HEK293T (cell line): Measurements from ENCODE around the gene RAD51B.

Experiments used
- ARNT ChIP-seq: fragments of 450-650 bp; IDR thresholded peaks from 2 replicates; pipeline ENCODE4 v1.6.1; 2017; ENCODE audit warnings: mild to moderate bottlenecking
- BHLHE40 ChIP-seq: fragments of 450-650 bp; IDR thresholded peaks from 2 replicates; pipeline ENCODE4 v1.6.1; 2016; ENCODE audit warnings: mild to moderate bottlenecking, moderate library complexity, borderline replicate concordance
- CTBP1 ChIP-seq: fragments of 450-650 bp; IDR thresholded peaks from 2 replicates; pipeline ENCODE4 v1.6.1; 2016; ENCODE audit warnings: borderline replicate concordance
- ELF4 ChIP-seq: fragments of 450-650 bp; IDR thresholded peaks from 2 replicates; pipeline ENCODE4 v1.6.1; 2017; ENCODE audit warnings: antibody characterized with exemption
- FOXK2 ChIP-seq: fragments of 450-650 bp; IDR thresholded peaks from 2 replicates; pipeline ENCODE4 v1.6.1; 2016; ENCODE audit warnings: mild to moderate bottlenecking
- LEF1 ChIP-seq: fragments of 450-650 bp; IDR thresholded peaks from 2 replicates; pipeline ENCODE4 v1.6.1; 2017; ENCODE audit warnings: mild to moderate bottlenecking, borderline replicate concordance
- NFRKB ChIP-seq: fragments of 450-650 bp; IDR thresholded peaks from 2 replicates; pipeline ENCODE4 v1.6.1; 2016; ENCODE audit warnings: mild to moderate bottlenecking, moderate library complexity
- PKNOX1 ChIP-seq: fragments of 450-650 bp; IDR thresholded peaks from 2 replicates; pipeline ENCODE4 v1.6.1; 2016
- SP1 ChIP-seq: fragments of 450-650 bp; IDR thresholded peaks from 2 replicates; pipeline ENCODE4 v1.6.1; 2017
- SUZ12 ChIP-seq: fragments of 450-650 bp; IDR thresholded peaks from 2 replicates; pipeline ENCODE4 v1.6.1; 2016; ENCODE audit warnings: mild to moderate bottlenecking
- TARDBP ChIP-seq: fragments of 450-650 bp; IDR thresholded peaks from 2 replicates; pipeline ENCODE4 v1.6.1; 2016
- ZNF384 ChIP-seq: fragments of 450-650 bp; IDR thresholded peaks from 2 replicates; pipeline ENCODE4 v1.6.1; 2016

GRCh38 chr14:68552075-68552474 is 732.5 kb downstream of the RAD51B start:
- TF ChIP-seq SP1 (no peak), BHLHE40 (no peak), SUZ12 (no peak), TARDBP (no peak), ELF4 (no peak), FOXK2 (no peak), CTBP1 (no peak), LEF1 (no peak), NFRKB (no peak), ARNT (no peak), ZNF384 (no peak), PKNOX1 (no peak)
